Right lobe of liver (tissue), 4 donors: ENCODE data around the gene METTL26.

ENCODE experiments used
- CTCF ChIP-seq, 4 donors: fragments of 200-600 bp in 3 of 4; fragments of 450-650 bp in 1 of 4; IDR thresholded peaks; one replicate each; pipeline versions ENCODE4 v1.5.1 to v1.8.0; 2016 to 2022; ENCODE audit warnings: antibody characterized with exemption in 4 of 4, mild to moderate bottlenecking in 2 of 4
- POLR2A ChIP-seq: fragments of 450-650 bp; IDR thresholded peaks from one replicate; pipeline ENCODE4 v1.6.1; 2017; ENCODE audit warnings: antibody characterized with exemption, mild to moderate bottlenecking
- donor health status: DM: no; HTN: no; CAD: no.
- donor health status: DM: no; HTN: no; CAD: no.
- donor health status: DM: no; HTN: yes; CAD: no.

GRCh38 chr16:592518-593306, 43.4 kb downstream of the METTL26 start:
- TF ChIP-seq POLR2A (peak; percentile 26), CTCF (IDR thresholded peaks at IDR 0.05) (peak in 3 of 4 donors; percentile 19 to 26 (median 23))
